Raji (cell line): ENCODE measurements around the gene ITGB2.

Experiments used
- POLR2A ChIP-seq: IDR thresholded peaks from 2 replicates; pipeline ENCODE4 v1.6.1; 2011; ENCODE audit warnings: low read depth, low read length, control low read depth; ENCODE audit not compliant: insufficient read depth

The ITGB2 gene

GRCh38 chr21:44911068-44911383 is 9.7 kb downstream of the ITGB2 start:
- TF ChIP-seq POLR2A = no peak

- TF ChIP-seq POLR2A = no peak
Observed at GRCh38 chr21:44910229-44911067, 10.3 kb downstream of the ITGB2 start.

DNA sequence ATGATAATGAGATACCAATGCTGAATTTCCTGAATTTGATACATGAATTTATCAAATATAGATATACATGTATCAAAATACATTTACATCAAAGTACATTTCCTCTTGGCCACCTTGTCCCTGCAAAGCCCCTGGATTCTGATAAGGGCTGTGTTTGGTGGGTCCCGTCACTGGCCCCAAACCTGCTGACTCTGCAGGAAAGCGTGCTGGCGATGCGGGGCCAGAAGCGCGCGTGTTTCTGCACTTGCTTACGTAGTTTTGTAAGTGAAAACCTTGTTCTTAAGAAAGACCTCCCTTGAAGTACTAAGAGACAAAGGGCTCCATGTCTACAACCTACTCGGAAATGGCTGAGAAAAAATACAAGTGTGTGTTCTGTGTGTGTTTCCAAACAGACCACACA is 11.0 kb downstream of the ITGB2 start:
- no peak for TF ChIP-seq POLR2A

DNA sequence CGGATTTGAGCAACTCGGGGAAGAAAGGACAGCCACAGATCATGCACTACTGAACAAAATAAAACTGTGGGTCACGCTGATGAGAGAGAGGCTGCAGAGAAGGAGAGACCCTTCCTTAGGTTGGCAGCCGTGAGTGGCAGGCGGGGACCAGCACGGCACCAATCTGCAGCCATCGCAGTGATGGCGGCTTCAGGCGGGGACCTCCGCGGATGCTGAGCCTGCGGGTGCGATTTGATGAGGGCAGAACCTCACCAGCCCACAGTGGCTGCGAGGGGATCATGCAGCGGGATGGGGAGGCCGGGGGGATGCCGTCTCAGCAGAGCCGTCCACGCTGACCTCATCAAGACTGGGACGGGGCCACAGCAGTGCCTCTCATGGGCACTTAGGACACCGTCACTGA is 11.8 kb downstream of the ITGB2 start:
- no peak for TF ChIP-seq POLR2A

DNA sequence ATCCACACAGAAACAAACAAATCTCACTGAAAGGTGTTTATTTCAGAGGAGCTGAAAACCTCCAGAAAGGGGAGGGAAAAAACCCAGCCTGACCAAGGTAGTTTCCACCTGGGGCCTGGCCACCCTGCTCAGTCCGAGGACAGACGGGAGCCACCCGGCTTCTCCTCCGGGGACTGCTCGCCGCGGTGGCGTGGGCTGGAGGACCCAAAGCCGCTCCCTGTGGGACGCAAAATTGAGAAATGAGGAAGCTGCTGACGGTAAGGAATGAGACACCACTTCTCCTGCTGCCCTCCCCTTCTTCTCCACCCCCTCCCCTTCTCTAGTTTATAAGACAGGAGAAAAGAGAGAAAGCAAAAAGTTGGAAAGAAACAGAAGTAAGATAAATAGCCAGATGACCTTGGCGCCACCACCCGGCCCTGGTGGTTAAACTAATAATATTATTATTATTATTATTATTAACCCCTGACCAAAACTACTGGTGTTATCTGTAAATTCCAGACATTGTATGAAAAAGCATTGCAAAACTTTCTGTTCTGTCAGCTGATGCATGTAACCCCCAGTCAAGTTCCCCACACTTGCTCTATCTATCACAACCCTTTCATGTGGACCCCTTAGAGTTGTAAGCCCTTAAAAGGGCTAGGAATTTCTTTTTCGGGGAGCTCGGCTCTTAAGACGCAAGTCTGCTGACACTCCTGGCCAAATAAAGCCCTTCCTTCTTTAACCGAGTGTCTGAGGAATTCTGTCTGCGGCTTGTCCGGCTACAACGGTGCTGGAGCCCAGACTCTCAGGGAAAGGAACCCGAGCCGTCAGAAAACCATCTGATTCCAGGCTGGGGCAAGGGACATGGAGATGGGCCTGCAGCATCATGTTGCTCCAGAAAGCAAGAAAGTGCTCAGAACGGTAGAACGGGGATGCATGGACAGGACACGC is 12.5 kb downstream of the ITGB2 start:
- TF ChIP-seq POLR2A = no peak

- no peak for TF ChIP-seq POLR2A
Observed at GRCh38 chr21:44907225-44907965, 13.3 kb downstream of the ITGB2 start.

- no peak for TF ChIP-seq POLR2A
Observed at GRCh38 chr21:44905728-44906090, 15.0 kb downstream of the ITGB2 start.

GRCh38 chr21:44905016-44905727 is 15.5 kb downstream of the ITGB2 start:
- no peak for TF ChIP-seq POLR2A

- no peak for TF ChIP-seq POLR2A
Observed at GRCh38 chr21:44904141-44904923, 16.4 kb downstream of the ITGB2 start.

DNA sequence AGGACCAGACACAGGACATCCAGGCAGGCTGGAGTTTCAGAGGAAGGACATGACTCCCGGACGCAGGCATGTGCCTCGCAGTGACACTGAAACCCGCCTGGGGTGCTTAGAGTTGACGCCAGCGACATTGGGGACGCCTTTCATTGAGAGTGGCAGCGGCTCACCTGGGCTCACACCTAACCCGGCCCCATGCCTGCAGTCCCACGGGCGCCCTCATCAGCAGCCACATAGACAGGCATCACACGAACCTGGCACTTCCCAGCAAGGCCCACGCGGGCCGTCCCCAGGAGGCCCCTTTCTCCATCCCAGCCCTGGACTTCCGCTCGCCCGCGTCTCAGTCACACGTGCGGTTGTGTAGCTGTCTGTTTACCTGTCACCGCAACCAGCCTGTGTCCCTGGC is 17.0 kb downstream of the ITGB2 start:
- TF ChIP-seq POLR2A = no peak

- TF ChIP-seq POLR2A = no peak
Observed at GRCh38 chr21:44903050-44903685, 17.5 kb downstream of the ITGB2 start.

DNA sequence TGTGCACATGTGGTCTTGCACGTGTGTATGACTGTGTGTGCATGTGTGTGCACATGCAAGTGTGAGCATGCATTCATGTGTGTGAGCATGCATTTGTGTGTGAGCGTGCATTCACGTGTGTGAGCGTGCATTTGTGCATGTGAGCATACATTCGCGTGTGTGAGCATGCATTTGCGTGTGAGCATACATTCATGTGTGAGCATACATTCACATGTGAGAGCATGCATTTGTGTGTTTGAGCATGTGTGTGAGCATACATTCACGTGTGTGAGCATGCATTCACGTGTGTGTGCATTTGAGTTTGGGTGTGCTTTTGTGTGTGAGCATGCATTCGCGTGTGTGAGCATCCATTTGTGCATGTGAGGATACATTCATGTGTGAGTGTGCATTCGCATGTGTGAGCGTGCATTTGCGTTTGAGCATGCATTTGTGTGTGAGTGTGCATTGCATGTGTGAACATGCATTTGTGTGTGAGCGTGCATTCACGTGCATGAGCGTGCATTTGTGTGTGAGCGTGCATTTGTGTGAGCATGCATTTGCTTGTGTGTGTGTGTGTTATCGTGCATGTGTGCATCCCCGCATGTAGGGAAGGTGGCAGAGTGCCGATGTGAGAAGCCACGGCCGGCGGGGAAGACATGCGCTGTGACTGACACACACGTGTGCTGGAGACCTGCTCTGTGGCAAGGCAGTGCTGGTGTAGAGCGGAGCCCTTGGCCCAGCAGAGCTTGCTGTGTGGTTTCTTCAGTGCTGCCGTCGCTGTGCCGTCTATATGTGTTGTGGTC is 18.2 kb downstream of the ITGB2 start:
- TF ChIP-seq POLR2A = no peak
